Stimulated activated effector memory CD8-positive, alpha-beta T cell treated with anti-CD3 and anti-CD28 coated beads, Interleukin-12 subunit alpha, Interleukin-12 subunit beta, amount 100 ng/mL, for 72 hours (primary cell): ENCODE results near the gene DOLPP1.
A peak's percentile ranks its signal among the peaks of the same experiment; 100 is the strongest.
"Not testable (repeated sequence)": the region's sequence is repeated elsewhere in the genome, so short reads cannot be mapped to it uniquely, and the experiment has no call there.

Experiments
- ATAC-seq: fragments of 150-1000 bp; cut with Tn5 transposase; 2 replicates; pipeline ENCODE4 v1.10.0; 2021
- DNase-seq, 2 donors: peaks; one replicate each; pipeline ENCODE4 v3.0.0; 2021 to 2022; ENCODE audit warnings: low spot score in 2 of 2
- H3K27ac Mint-ChIP-seq: one replicate; pipeline ENCODE4 v1.8.0; 2022; ENCODE audit warnings: mild to moderate bottlenecking, mixed read lengths
- H3K36me3 Mint-ChIP-seq: one replicate; pipeline ENCODE4 v1.8.0; 2022; ENCODE audit warnings: mild to moderate bottlenecking, mixed read lengths
- H3K4me1 Mint-ChIP-seq: one replicate; pipeline ENCODE4 v1.8.0; 2022; ENCODE audit warnings: mixed read lengths
- H3K4me3 Mint-ChIP-seq: one replicate; pipeline ENCODE4 v1.8.0; 2022; ENCODE audit warnings: mild to moderate bottlenecking, mixed read lengths
- H3K9me3 Mint-ChIP-seq: one replicate; pipeline ENCODE4 v1.8.0; 2022; ENCODE audit warnings: mixed read lengths

Gene DOLPP1, protein sequence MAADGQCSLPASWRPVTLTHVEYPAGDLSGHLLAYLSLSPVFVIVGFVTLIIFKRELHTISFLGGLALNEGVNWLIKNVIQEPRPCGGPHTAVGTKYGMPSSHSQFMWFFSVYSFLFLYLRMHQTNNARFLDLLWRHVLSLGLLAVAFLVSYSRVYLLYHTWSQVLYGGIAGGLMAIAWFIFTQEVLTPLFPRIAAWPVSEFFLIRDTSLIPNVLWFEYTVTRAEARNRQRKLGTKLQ

DNA sequence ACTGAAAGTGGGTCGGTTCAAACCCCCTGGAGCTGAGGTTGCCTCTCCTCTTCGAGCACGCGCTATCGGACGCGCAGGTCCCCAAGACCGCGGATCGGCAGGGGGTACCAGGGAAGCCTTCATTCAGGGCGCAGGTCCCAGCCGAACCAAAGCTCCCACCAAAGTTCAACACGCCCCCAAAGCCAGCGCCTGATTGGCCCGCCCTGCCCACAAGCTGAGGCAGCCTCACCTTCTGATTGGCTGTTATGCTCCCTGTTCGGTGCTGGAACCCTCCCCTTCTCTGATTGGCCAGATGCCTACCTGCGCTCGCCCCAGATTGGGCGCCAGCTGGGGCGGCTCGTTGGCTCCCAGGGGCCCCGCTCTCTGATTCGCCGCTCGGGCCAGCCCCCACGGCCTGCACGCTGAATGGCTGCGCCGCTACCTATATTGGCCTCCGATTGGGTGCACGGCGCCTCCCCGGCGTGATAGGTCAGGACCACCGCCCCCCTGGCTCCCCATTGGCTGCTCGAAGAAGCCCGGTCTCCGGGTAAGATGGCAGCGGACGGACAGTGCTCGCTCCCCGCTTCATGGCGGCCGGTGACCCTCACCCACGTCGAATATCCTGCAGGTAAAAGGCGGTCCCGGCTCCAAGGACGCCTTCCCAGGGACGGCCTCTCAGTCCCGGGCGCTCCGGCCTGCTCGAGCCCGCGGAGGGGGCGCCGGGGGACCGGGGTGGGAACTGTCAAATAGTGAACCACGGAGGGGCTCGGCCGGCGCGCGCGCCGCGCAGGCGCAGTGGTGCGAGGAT, at the start of gene DOLPP1:
Gene DOLPP1 (plus strand): TSS at position 511 of the 787 bp plus-strand sequence. CDS start 21 bp downstream, at position 532.
- peaks cover 35% of the 10 kb centered on the region for H3K4me1 Mint-ChIP-seq
- H3K4me3 Mint-ChIP-seq, result peak within 1 kb of the TSS; percentile 86
- no peaks in the 10 kb centered on the region for H3K9me3 Mint-ChIP-seq
- DNase-seq (peak; percentile 95 to 99), ATAC-seq (peak; percentile 97)
- peak within 1 kb of the TSS; percentile 91 for H3K27ac Mint-ChIP-seq
- peaks cover 33% of the 10 kb centered on the region for H3K36me3 Mint-ChIP-seq

DNA sequence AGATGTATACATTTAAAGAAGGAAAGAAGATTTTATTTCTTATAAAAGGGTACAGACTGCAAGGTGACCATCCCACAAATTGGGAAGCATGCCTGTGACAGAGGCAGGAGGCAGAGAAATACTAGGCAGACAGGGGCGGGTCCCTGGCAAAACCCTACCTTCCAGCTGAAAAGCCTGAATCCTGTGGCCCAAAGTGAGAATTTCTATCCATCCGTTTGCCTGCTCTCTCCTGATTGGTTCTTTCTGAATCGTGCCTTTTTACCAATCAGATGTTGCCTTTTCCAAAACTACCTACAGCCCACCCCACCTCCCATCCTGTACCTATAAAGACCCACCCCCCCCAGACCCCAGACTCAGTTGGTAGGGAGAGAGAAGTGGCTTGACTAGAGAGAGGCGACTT, 49.4 kb upstream of the DOLPP1 start:
- no peak for DNase-seq
- Mint-ChIP-seq H3K4me3 (no peak overlapping the region), H3K9me3 (no peaks in the 10 kb centered on the region), H3K36me3 (peaks cover 10% of the 10 kb centered on the region), H3K27ac (no peak overlapping the region), H3K4me1 (peaks cover 22% of the 10 kb centered on the region)
- ATAC-seq, result no peak

DNA sequence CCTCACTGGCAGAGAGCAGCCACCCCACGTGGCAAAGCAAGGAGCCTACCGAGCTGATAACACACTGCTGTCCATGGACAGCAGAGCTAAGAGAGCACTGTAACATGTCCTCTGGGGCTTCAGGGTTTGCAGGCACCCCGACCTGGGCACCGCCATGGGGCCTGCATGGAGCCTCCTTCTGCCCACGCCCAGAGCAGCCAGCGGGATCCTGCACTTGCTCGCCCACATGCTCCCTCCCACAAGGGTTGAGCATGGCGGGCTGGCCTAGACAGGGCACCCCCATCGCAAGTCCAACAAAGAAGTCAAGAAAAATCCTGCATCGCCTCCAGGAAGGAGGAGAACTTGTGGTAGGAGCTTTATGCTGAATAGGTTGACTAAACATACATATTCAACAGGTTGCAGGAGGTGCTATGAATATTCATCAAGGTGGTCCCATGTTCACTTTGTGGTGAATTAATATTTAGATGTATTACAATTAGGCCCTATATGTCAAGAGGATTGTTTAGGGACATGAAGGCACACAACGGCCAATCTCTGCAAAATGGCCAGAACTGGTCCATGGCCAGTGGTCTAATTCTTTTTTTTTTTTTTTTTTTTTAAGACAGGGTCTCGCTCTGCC, 48.3 kb upstream of the DOLPP1 start:
- peaks cover 22% of the 10 kb centered on the region for H3K4me1 Mint-ChIP-seq
- no peak overlapping the region for H3K4me3 Mint-ChIP-seq
- H3K9me3 Mint-ChIP-seq, result no peaks in the 10 kb centered on the region
- H3K27ac Mint-ChIP-seq, result no peak overlapping the region
- no peak for ATAC-seq
- DNase-seq, result no peak
- peaks cover 4% of the 10 kb centered on the region for H3K36me3 Mint-ChIP-seq

DNA sequence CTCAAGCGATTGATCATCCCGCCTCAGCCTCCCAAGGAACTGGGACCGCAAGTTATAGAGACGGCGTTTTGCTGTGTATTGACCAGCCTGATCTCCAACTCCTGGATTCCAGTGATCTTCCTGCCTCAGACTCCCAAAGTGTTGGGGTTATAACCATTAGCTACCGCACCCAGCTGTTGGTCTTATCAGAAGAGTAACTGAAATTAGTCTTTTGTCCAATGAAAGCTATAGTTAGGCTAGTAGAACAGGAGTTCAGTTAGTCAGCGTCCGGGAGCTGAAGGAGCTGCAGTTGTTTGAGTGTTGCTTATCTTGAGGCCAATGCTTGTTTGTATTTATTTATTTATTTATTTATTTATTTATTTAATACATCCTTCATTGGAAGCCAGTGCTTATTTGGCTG, 47.7 kb upstream of the DOLPP1 start:
- Mint-ChIP-seq H3K9me3 (no peaks in the 10 kb centered on the region), H3K4me1 (peaks cover 28% of the 10 kb centered on the region), H3K27ac (no peak overlapping the region), H3K4me3 (no peak overlapping the region), H3K36me3 (peaks cover 4% of the 10 kb centered on the region)
- DNase-seq (no peak), ATAC-seq (no peak)

DNA sequence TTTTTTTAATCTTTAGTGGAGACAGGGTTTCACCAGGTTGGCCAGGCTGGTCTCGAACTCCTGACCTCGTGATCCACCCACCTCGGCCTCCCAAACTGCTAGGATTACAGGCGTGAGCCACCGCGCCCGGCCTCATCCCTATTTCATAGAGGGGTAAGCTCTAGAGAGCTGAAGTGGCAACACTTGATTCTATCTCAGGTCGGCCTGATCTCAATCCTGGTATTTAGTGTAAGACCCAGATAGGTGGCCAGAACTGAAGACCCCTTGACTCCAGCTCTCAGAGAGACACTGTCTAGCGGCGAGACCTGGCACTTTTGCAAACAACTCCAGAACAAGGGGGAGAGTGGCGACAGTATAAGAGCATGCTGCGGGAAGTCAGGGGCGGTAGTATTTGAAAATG, 45.1 kb upstream of the DOLPP1 start:
- Mint-ChIP-seq H3K4me3 (peak overlapping the region; percentile 94), H3K4me1 (peaks cover 38% of the 10 kb centered on the region), H3K27ac (peak overlapping the region; percentile 93)
- peak; percentile 1 for ATAC-seq
- not testable (repeated sequence) for H3K9me3 Mint-ChIP-seq, DNase-seq, H3K36me3 Mint-ChIP-seq

DNA sequence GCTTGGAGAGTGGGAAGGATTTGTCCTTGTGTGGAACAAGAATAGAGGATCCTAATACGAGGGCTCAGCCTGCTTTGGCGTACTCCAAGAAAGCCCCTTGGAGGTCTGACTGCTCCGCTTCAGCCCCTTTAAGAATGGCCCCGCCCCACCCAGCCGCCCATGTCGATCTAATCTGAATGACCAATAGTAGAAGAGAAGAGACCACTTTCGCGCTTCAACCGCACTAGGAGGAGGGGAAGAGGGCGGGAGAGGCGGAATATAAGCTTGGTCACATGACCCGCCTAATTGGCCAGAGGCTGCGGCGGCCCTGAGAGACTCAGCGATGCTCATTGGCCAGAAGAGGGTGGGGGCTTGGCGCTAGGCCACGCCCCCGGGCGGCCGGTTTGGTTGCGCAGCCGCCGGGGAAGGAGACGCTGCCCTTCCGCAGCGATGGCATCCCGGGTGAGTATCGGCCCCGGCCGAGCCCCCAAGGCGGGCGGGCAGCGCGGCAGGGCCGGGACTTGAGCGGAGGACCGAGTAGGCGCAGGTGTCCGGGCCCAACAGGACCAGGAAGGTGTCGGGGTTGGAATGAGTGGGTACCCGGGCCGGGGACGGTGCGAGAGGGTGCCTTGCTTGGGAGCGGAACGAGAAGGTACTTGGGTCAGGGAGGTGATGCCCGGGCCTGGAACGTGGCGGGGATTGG, 44.5 kb upstream of the DOLPP1 start, which contains the start of gene MIGA2:
Gene MIGA2 (plus strand): TSS at position 386 of the 682 bp plus-strand sequence. CDS start 3,969 bp downstream, outside the sequence.
- H3K36me3 Mint-ChIP-seq, result peaks cover 14% of the 10 kb centered on the region
- peak; percentile 98 for ATAC-seq

DNA sequence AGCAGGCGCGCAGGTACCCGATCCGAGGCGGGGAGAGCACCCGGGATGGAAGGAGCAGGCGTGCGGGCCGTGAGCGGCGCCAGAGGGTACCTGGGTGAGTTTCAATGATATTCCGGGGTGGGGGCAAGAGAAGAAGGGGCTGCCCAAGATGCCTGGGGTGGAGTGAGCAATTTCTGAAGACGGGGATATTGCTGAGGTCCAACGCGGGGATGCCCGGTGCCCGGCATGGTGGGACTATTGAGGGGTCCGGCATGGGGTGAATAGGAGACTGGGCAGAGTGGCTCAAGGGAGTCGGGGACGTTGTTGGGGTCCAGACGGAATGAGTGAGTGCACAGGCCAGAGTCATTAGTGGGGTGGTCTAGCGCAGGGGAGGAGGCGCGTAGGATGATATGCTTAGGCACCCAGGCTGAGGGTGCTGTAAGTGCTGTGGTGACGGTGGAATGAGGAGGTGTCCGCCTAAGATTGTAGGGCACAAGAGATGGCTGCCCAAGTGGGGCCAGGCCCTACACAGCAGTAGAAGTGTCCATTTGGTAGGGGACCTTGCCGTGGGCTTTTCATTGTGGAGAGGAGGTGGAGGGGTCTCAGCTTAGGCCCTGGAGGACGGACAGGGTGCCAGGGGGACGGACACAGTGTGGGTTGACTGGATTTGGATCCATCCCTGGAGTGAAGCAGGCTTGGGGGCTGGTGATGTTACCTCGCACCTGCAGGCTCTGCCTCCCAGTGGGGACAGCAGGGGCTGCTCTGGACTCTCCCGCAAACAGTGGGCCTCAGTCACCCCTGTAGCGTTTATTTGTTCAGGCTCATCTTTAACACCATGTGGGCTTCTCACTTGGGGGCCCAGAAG, 43.8 kb upstream of the DOLPP1 start:
- DNase-seq (no peak), ATAC-seq (no peak)
- H3K4me3 Mint-ChIP-seq, result peak overlapping the region; percentile 94
- H3K27ac Mint-ChIP-seq, result peak overlapping the region; percentile 93
- H3K36me3 Mint-ChIP-seq, result peaks cover 22% of the 10 kb centered on the region
- peaks cover 38% of the 10 kb centered on the region for H3K4me1 Mint-ChIP-seq
- no peaks in the 10 kb centered on the region for H3K9me3 Mint-ChIP-seq

More for the DNA sequence above, 44.5 kb upstream of the DOLPP1 start, which contains the start of gene MIGA2:
- peak; percentile 83 to 95 for DNase-seq
- peak within 1 kb of the TSS; percentile 94 for H3K4me3 Mint-ChIP-seq
- peak within 1 kb of the TSS; percentile 93 for H3K27ac Mint-ChIP-seq
- peaks cover 38% of the 10 kb centered on the region for H3K4me1 Mint-ChIP-seq
- no peaks in the 10 kb centered on the region for H3K9me3 Mint-ChIP-seq

DNA sequence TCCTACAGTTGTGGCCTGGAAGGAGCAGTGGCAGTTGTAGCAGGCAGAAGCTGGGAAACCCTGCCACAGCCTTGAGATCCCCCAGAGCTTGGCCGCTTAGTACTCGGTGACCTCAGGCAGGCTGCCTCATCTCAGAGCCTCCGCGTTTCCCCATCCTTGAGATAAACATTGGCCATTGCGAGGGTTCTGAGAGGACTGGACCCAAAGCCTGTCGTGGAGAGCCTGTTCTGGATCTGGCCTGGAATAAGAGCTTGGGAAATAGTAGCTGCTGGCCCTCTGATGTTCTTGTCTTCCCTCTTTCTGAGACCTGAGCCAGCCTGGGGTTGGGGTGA, 43.2 kb upstream of the DOLPP1 start:
- ATAC-seq (no peak), DNase-seq (no peak)
- H3K4me1 Mint-ChIP-seq, result peaks cover 38% of the 10 kb centered on the region
- H3K4me3 Mint-ChIP-seq, result peak overlapping the region; percentile 94
- H3K27ac Mint-ChIP-seq, result peak overlapping the region; percentile 93
- peaks cover 28% of the 10 kb centered on the region for H3K36me3 Mint-ChIP-seq
- no peaks in the 10 kb centered on the region for H3K9me3 Mint-ChIP-seq

DNA sequence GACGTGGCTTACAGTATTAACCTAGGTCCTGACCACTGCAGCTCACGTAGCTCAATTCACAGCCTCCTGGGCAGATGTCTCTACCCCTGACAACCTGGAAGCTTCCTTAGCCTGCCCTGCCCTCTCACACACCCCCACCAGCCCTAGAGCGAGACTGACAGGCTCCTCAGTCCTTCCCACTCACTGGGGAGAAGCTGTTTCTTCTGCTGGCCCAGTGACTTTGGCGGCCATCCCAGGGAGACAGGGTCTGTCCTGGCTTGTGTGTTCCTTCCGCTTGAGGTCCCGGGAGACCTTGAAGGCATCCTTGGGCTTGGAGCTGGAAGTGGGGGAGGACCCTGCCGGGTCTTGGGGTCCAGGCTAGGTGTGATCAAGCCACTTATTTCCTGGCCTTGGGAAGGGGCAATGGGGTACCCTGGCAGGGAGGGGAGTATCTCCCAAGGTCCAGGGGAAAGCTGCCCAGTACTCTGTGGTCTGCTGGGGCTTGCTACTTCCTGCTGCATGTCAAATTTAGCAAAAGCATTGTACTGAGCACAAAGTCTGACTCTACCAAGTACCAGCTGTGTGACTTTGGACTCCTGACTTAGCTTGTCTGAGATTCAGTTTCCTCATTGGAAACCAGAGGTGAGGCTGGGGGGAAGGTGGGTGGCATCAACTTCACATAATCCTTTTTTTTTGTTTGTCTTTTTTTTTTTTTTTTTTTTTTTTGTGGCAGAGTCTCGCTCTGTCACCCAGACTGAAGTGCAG, 42.6 kb upstream of the DOLPP1 start:
- DNase-seq (no peak), ATAC-seq (no peak)
- Mint-ChIP-seq H3K27ac (peak overlapping the region; percentile 32), H3K4me1 (peaks cover 38% of the 10 kb centered on the region), H3K36me3 (peaks cover 33% of the 10 kb centered on the region), H3K4me3 (peak overlapping the region; percentile 94), H3K9me3 (no peaks in the 10 kb centered on the region)

DNA sequence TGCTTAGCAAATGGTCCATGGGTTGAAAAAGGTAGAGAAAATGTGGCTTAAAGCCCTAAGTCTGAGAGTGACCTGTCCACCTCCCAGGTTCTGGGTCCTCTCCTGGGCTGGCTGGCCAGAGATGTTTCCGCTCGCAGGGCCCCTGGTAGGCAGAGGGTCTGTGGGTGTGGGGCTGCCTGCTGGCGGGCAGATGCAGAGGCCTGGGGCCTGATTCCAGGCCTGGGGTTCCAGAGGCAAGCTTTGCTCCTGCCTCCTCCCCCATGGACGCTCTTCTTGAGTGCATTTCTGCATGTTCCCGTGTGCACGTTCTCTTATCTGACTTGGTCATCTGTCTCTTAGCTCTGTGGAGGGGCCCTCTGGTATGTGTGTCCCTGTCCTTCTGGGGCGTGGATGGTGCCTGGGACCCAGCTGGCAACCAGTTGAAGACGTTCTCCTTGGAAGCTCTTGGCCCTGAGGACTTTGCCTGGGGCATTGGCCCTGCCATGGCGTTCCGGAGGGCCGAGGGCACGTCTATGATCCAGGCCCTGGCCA, 40.7 kb upstream of the DOLPP1 start:
- ATAC-seq, result no peak
- Mint-ChIP-seq H3K4me1 (peaks cover 38% of the 10 kb centered on the region), H3K36me3 (peaks cover 52% of the 10 kb centered on the region), H3K9me3 (no peaks in the 10 kb centered on the region), H3K4me3 (no peak overlapping the region), H3K27ac (peak overlapping the region; percentile 43)
- DNase-seq, result no peak

DNA sequence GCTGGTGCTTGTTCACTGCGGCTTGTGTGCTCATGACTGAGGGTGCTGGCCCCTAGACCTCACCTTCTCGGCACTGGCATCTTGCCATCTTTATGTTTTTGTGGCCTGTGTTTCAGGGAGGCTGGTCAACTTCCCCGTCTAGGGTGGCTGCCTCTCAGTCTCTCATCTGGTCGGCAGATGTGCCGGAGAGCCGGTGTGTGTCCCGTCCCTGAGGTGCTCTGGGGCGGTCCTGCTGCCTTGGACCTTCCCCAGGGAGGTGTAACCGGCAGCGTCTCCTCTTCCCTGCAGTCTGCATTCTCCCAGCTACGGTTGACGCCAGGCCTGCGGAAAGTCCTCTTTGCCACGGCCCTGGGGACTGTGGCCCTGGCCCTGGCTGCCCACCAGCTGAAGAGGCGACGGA, 38.9 kb upstream of the DOLPP1 start:
- Mint-ChIP-seq H3K4me1 (peaks cover 26% of the 10 kb centered on the region), H3K27ac (peak overlapping the region; percentile 21), H3K9me3 (no peaks in the 10 kb centered on the region), H3K4me3 (no peak overlapping the region), H3K36me3 (peaks cover 65% of the 10 kb centered on the region)
- ATAC-seq (no peak), DNase-seq (no peak)

DNA sequence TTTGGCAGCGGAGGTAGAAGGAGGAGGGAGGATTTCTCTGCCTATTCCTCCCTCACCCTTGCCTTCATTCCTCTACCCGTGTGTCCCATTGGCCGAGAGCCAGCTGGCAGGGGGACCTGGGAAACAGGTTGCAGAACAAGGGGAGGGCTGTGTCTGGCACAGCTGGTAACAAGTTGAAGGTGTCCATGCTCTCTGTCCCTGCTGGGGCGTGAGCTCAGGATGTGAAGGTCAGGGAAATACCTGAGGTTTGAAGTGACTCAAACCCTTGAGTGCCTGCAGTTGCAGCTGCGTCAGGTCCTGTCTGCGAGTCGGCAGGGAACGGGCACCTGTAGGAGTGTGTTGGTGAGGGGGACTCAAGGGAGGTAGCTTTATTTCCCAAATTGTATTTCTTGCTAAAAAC, 28.3 kb upstream of the DOLPP1 start:
- DNase-seq (no peak), ATAC-seq (no peak)
- Mint-ChIP-seq H3K4me3 (no peak overlapping the region), H3K9me3 (no peaks in the 10 kb centered on the region), H3K4me1 (no peaks in the 10 kb centered on the region), H3K27ac (no peak overlapping the region), H3K36me3 (peaks cover 85% of the 10 kb centered on the region)

DNA sequence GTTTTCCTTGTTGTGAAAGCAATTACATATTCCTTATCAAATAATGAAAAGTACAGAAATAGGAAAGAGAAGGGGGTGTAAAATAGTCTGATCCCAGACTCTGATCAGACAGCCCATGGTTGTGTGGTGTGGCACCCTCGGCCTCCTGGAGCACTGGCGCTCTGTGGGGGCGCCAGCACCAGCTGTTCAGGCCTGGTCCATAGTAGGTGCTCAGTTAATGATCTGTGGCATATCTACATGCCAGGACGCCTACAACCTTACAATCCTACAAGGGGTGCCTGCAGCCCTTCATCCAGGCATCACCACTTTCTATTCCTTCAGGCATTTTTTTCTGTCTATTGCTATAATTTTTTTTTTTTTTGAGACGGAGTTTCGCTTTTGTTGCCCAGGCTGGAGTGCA, 27.9 kb upstream of the DOLPP1 start:
- no peaks in the 10 kb centered on the region for H3K9me3 Mint-ChIP-seq
- DNase-seq, result no peak
- no peaks in the 10 kb centered on the region for H3K4me1 Mint-ChIP-seq
- H3K27ac Mint-ChIP-seq, result no peak overlapping the region
- H3K4me3 Mint-ChIP-seq, result no peak overlapping the region
- peaks cover 85% of the 10 kb centered on the region for H3K36me3 Mint-ChIP-seq
- no peak for ATAC-seq
